ENCODE data around the gene PROC.

PROC gene

GRCh38 chr2:127421116-127421800 is 3.0 kb downstream of the PROC start:
- TF ChIP-seq CTCF (IDR thresholded peaks at IDR 0.05; ENCODE audit: insufficient read depth, missing control alignments), result no peak
- DNase-seq (ENCODE audit: insufficient read length, low spot score), result no peak
- FAIRE-seq, result no peak

- FAIRE-seq, result no peak
- no peak for DNase-seq (ENCODE audit: insufficient read length, low spot score)
- no peak for TF ChIP-seq CTCF (IDR thresholded peaks at IDR 0.05; ENCODE audit: insufficient read depth, missing control alignments)
Measured at GRCh38 chr2:127421871-127422558, 3.8 kb downstream of the PROC start.

GRCh38 chr2:127422559-127423477 is 4.6 kb downstream of the PROC start:
- FAIRE-seq (no peak), DNase-seq (ENCODE audit: insufficient read length, low spot score) (no peak)
- TF ChIP-seq CTCF (IDR thresholded peaks at IDR 0.05; ENCODE audit: insufficient read depth, missing control alignments), result no peak

- DNase-seq (ENCODE audit: insufficient read length, low spot score), result no peak
- TF ChIP-seq CTCF (IDR thresholded peaks at IDR 0.05; ENCODE audit: insufficient read depth, missing control alignments), result no peak
- no peak for FAIRE-seq
Measured at GRCh38 chr2:127423478-127423843, 5.2 kb downstream of the PROC start.

- no peak for DNase-seq (ENCODE audit: insufficient read length, low spot score)
- TF ChIP-seq CTCF (IDR thresholded peaks at IDR 0.05; ENCODE audit: insufficient read depth, missing control alignments), result no peak
- FAIRE-seq, result no peak
Measured at GRCh38 chr2:127423880-127424279, 5.7 kb downstream of the PROC start.

GRCh38 chr2:127424598-127425520 is 6.6 kb downstream of the PROC start:
- no peak for TF ChIP-seq CTCF (IDR thresholded peaks at IDR 0.05; ENCODE audit: insufficient read depth, missing control alignments)
- no peak for FAIRE-seq
- no peak for DNase-seq (ENCODE audit: insufficient read length, low spot score)

Measured in D721Med (cell line).